NK-92 (cell line): ENCODE results near the gene DNAJC4.

Experiments used
- DNase-seq: peaks from one replicate; lab custom pipeline; 2025; ENCODE audit not compliant: unreplicated experiment; lab: John Stamatoyannopoulos, UW

The DNAJC4 gene

DNA sequence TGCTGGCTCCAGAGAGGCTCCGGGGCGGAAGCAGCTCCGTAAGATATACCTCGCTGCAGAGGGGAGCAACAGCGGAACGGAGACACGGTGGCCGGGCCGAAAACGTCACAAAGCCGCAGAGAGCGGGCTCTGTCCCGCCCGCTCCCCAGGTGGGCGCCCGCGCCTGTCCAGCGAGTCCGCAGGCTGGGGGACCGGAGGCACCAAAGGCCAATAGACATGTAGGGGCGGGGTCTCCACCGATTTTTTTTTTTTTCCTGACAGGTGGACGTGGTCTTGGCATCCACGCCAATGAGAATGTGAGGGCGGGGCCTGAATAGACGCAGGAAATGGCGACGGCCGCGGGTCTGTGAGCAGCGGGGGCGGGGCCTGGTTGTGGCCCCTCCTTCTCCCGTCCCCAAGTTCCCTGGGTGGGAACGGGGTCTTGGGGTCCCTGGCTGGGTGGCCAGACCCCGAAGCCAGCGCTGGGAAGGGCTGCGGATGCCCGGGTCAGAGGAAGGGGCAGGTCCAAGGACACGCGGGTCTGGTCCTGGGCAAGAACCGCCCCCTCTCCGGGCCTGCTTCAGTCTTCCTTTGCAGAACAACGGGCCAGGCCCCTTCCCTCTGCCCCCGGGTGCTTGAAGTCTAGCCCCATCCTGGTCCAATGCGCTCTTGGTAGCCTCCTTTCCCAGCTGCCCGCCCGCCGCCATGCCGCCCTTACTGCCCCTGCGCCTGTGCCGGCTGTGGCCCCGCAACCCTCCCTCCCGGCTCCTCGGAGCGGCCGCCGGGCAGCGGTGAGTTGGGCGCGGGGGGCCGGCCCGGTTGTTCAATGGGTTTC is at the start of gene DNAJC4:
Gene DNAJC4 (plus strand): TSS at position 378 of the 814 bp plus-strand sequence. CDS start 307 bp downstream, at position 685.
- no peak for DNase-seq

DNA sequence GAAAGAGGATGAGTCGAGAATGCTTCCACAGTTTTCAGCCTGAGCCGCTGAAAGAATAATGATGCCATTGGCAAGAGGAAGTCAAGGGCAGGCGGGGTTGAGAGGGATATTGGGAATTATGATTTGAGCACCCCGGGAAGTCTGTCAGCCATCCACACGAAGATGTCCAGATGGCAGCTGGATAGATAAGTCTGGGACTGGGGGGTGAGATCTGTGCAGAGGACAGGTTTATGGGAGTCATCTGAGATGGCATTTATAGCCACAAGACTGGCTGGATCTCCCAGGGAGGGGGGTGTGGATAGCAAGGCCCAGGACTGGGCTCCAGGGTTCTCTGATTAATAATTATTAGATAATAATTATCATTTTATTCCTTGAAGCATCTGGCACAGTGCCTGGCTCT is 49.5 kb upstream of the DNAJC4 start:
- no peak for DNase-seq

DNA sequence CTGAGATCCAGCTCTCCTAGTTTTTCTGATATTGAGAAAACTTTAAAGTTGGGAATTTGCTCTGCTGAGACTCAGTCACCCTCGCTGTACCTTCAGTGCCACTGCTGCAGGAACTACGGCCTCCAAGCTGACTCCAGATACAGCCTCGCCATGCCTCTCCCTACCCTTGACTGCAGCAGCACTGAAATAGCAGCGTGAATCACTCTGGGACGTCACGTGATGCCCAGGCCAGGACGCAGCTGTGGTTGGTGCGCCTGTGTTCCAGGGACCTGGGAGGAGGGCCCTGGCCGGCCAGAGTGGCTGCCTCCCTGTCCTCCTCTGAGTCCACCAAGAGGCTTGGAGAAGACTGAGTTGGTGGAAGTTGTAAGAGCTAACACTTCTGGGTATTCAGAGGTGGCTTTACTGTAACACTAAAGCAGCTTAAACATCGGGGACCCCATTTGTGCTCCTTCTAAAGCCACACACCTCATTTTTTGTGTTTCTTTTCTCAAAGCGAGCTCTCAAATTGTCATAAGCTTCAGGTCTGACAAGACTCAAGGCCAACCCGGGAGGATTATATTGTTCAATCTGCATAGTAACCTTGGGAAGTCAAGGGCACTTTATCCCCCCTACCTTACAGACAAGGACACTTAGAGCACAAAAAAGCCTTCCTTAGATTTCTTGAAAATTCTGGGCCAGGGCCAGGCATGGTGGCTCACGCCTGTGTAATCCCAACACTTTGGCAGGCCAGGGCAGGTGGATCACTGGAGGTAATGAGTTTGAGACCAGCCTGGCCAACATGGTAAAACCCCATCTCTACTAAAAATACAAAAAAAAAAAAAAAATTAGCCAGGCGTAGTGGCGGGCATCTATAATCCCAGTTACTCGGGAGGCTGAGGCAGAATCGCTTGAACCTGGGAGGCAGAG is 48.6 kb upstream of the DNAJC4 start:
- DNase-seq = no peak

DNA sequence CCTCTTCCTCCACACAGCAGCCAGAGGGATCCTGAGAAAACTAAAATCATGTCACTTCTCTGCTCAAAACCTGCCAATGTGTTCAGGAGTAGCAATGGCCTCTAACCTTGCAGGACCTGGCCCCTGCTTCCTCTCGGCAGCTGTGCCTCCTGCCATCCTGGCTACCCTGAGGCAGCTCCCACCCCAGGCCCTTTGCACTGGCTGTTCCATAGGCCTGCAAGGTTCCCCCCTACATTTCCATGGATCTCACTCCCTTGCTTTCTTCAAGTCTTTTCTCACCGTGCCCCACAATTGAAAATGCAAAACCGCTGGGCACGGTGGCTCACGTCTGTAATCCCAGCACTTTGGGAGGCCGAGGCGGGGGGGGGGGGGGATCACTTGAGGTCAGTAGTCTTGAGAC is 46.5 kb upstream of the DNAJC4 start:
- DNase-seq = no peak

- DNase-seq = no peak
Measured at GRCh38 chr11:64185175-64185692, 45.1 kb upstream of the DNAJC4 start.

DNA sequence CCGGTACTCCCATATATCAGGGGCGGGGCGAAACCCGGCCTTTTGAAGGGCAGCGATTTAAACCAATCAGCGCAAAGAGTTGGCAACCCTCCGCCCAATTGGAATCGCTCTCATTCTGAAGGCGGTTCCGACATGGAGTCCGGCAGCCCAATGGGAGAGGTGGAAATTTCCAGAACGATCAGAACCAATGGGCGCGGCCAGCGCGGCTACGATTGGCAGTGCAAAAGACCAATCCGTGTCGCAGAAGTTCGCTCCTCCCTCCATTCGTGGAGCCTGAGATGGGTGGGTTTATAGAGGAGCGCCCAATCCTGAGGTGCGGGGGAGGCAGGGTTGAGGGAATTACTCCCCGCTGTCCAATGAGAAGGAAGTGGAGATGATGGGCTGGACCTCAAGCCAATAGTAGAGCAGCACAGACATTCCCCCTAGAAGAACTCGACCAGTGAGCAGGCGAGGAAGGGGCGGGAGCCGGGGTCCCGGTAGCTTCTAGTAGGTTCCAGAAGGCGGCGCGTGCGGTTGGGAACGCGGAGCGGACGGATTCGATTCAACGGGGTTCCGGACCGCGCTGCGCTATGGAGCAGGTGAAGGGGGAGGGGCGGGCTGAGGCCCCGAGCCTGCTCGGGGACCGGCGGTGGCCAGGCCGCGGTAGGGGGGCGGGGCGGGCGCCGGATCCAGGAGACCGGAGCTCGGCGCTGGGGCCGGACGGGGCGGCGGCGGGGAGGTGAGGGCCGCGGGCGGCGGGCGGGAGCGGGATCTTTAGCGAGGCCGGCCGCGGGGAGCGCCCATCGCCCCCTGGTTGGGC is 44.5 kb upstream of the DNAJC4 start, which contains the start of gene STIP1:
Gene STIP1 (plus strand): TSS at position 479 of the 799 bp plus-strand sequence. CDS start 91 bp downstream, at position 570.
- DNase-seq = peak; percentile 98

GRCh38 chr11:64186492-64187165 is 43.7 kb upstream of the DNAJC4 start:
- no peak for DNase-seq

DNA sequence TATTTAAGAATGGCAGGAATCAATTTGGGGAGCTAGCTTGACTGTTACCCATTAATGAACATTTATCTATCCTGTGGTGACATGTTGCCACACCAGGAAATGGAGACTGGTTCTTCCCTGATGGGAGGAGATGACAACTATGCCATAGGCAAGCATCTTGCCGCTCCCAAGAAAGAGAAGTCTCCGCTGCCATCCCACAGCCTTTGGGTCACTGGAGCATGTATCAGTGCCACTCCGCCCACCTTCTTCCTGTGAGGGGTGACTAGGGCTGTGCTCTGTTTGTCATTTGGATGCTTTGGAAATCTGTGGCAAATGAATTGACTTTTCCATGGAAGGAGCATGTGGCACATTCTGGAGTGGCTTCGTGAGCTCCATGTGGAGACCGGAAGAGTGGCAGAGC is 37.9 kb upstream of the DNAJC4 start:
- DNase-seq = no peak

DNA sequence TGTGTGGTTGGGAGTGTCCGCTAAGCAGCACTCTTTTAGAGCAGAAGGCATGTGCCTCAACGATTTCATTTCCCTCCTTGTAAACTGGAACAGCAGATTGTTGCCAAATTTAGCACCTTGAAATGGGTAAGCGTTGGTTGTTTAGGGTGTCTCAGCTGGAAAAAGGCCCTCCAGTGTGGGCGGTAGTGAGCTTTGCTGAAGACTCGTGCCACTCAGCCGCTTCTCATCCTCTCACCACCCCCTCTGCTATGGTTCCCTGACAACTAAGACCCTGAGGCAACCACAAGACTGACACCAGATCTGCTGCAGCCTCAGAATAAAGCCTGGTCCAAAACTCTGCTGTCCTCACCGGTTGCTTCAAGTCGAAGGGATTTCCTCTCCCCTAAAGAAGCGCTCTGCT is 33.7 kb upstream of the DNAJC4 start:
- no peak for DNase-seq

- DNase-seq = no peak
Measured at GRCh38 chr11:64198511-64198910, 31.8 kb upstream of the DNAJC4 start.

- DNase-seq = no peak
Measured at GRCh38 chr11:64201543-64201942, 28.8 kb upstream of the DNAJC4 start.

- no peak for DNase-seq
Measured at GRCh38 chr11:64202992-64203391, 27.4 kb upstream of the DNAJC4 start.

DNA sequence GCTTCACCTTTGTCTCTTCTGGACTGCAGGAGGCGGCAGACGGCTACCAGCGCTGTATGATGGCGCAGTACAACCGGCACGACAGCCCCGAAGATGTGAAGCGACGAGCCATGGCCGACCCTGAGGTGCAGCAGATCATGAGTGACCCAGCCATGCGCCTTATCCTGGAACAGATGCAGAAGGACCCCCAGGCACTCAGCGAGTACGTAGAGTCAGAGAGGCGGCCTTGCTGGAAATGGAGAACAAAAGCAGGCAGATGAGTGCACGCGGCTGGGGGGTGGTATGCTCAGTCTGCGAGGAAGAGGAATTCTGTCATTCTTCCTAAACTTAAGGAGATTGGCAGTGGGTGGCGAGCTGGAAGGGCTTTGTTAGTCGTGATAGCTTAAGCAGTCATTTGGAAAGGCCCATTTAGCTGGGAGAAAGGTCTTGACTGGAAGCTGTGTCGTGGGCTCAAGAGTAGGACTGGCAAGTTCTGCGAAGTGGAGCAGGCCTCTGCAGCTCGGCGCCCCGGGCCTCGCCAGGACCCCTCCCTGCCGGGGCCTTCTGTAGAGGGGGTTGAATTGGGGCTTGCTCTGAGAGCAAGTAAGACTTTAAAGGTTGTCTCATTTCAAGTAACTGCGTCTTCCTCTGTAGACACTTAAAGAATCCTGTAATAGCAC is 26.8 kb upstream of the DNAJC4 start:
- no peak for DNase-seq

DNA sequence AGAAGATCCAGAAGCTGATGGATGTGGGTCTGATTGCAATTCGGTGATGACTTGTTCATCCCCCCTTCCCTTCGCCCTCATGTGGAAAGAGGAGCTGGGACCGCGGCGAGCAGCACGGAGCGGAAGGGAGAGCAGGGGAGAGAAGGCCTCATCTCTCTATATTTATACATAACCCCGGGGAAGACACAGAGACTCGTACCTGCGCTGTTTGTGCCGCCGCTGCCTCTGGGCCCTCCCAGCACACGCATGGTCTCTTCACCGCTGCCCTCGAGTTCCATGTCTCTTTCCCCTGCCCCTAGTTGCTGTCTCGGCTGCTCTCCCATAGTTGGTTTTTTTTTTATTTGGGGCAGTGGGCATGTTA is 26.3 kb upstream of the DNAJC4 start:
- no peak for DNase-seq

- peak; percentile 42 for DNase-seq
Measured at GRCh38 chr11:64204464-64204989, 25.8 kb upstream of the DNAJC4 start.

DNA sequence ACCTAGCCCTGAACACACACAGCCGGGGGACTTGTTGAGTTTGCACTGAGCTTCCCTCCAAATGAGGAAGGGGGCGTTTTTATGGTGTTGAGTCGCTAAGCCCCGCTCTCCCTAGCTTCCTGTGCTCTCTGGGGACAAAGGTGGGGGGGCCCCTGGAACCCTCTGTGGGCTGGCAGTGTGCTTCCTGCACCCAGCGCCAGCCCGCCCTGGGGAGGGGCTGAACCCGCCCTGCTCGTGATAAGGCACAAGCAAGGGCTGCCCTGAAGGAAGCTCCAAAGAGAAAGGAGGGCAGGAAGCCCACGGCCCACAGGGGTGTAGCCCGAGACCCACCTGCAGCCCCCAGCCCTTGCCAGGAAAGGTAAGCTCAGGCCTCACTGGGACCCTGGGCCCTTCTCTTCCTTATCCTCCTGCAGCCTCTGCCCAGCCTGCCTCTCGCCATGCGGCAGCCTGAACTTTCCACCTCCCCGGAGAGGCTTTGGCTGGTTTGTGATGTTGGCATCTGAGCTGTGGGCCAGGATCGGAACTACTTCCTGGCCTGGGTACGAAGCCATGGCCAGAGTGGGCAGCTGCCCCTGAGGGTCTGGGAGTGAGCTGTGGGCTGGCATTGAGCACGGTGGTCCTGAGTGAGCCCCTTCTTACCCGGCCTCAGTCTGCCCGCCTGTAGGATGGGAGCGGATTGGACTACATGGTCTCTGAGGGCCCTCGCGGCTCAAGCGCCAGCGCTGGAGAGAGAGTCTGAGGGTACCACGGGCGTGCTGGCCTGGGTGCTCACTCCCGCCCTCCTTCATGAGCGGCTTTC is 23.7 kb upstream of the DNAJC4 start, which contains the start of gene FERMT3:
Gene FERMT3 (plus strand): TSS at position 265 of the 799 bp plus-strand sequence. CDS start 644 bp downstream, outside the sequence.
- DNase-seq = no peak

- no peak for DNase-seq
Measured at GRCh38 chr11:64207256-64208085, 22.9 kb upstream of the DNAJC4 start.
